ENCODE results near the gene EXOC6.

The EXOC6 gene

DNA sequence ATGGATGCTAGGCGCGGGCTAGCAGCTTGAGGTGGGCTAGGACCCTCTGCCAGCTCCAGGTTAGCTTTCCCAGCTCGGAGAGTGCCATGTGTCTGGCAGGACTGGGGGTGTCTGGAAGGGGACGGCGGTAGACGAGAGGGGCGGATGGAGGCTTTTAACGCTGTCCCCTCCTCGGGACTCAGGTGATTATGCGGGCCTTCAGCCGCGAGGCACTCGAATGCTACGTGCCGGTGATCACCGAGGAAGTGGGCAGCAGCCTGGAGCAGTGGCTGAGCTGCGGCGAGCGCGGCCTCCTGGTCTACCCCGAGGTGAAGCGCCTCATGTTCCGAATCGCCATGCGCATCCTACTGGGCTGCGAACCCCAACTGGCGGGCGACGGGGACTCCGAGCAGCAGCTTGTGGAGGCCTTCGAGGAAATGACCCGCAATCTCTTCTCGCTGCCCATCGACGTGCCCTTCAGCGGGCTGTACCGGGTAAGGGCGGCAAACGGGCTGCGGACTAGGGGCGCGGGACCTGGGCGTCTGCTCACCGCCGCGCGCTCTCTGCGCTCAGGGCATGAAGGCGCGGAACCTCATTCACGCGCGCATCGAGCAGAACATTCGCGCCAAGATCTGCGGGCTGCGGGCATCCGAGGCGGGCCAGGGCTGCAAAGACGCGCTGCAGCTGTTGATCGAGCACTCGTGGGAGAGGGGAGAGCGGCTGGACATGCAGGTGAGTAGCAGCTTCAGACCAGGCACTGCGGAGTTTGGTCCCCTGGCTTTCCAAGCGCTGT lies 226.5 kb downstream of the EXOC6 start:
- in situ Hi-C loops (cut with MboI; ENCODE audit: low sequenced_read_pairs): loop anchor here (25.0 kb wide), 1 partner anchor 213 kb away; no protein-coding TSS in a partner anchor

DNA sequence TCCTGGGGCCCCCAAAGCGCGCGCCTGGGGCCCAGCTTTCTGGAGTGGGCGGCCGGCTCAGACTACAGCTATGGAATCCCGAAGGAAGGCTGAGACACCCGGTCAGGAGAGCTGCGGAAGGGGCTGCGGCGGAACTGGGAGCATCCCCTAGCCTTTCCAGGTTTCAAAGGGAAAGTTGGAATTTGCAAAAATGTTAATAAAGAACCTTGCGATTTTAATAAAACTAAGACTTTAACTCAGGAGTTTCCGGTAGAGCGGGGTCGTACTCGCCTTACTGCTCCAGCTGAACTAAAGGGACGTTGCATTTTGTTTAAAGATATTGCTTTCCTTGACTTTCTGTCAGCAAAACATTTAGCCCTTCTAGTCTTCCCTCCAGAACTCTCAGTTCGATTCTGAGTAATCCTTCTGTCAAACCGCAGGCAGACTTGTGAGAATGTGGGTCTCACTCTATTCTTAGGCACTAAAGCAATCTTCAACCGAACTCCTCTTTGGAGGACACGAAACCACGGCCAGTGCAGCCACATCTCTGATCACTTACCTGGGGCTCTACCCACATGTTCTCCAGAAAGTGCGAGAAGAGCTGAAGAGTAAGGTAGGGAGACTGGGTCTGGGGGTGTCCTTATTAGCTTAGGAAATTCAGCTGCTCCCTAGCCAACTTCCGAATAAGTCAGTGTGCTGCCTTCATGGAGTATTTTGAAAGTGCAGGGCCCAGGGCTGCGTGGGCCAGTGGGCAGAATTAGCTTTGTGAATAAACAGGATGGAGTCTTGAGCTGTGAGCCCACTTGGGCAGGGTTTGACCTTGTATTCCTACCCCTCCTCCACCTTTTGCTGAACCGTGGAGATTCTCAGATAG lies 227.3 kb downstream of the EXOC6 start:
- in situ Hi-C loops (cut with MboI; ENCODE audit: low sequenced_read_pairs): loop anchor here (25.0 kb wide), 1 partner anchor 212 kb away; no protein-coding TSS in a partner anchor

DNA sequence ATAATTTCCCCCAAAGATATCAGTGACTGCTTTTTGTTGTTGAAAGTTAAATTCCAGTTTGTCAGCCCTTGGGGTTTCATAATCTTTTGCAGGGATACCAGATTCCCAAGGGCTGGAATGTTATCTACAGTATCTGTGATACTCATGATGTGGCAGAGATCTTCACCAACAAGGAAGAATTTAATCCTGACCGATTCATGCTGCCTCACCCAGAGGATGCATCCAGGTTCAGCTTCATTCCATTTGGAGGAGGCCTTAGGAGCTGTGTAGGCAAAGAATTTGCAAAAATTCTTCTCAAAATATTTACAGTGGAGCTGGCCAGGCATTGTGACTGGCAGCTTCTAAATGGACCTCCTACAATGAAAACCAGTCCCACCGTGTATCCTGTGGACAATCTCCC lies 228.6 kb downstream of the EXOC6 start:
- in situ Hi-C loops (cut with MboI; ENCODE audit: low sequenced_read_pairs): loop anchor here (25.0 kb wide), 1 partner anchor 210 kb away; no protein-coding TSS in a partner anchor

DNA sequence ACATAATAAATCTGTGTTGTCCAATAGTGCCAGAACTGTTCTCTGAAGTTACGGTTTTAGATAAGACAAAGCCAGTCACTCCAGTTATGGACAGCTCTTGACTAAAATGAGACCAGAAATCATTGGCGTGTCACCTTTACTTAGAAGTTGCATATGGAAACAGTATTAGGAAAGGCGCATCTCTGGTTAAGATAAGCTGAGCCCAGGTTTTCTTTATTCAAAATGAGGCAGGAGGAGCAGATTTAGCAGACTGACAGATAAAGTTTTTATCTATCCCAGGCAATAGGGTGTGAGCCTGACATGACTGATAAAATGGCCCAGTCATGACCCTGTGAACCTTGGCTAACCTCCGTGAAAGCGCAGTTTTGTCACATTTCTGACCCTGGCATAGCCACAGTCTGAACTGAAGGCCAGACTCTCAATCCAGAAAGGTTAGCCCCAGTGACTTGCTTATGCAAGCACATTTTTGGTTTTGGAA lies 229.6 kb downstream of the EXOC6 start:
- in situ Hi-C loops (cut with MboI; ENCODE audit: low sequenced_read_pairs): loop anchor here (25.0 kb wide), 1 partner anchor 209 kb away; no protein-coding TSS in a partner anchor

DNA sequence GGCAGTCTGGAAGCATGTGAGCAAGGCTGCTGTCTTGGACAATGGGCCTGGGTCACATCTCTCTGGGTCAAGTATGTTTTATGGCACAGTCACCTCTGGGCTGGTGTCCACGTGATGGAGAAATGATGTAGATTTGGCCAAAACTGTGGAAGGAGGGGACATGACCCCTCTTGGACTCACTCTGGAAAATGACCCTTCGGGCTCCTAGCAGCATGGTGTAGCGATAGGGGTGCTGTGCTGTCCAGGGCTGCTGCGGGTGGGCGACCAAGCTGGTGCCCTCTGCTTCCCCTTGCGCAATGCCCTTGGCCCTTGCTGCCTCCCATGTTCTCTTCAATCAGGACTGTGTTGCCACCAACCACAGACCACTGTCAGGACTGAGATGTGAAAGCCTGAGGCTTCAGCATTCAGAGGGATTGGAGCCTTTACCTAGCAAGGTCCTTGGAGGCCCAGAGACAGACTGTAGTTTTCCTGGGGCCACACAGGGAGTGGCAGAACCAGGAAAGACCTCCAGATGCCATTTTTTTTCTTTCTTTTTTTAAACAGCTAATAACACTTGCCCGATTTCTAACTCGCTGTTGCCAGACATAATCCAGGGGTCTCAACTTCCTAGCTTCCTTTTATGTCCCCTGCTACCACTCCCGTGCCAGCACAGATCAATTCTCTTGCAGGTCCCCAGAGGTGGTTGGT lies 231.5 kb downstream of the EXOC6 start:
- in situ Hi-C loops (cut with MboI; ENCODE audit: low sequenced_read_pairs): loop anchor here (25.0 kb wide), 1 partner anchor 207 kb away; no protein-coding TSS in a partner anchor

DNA sequence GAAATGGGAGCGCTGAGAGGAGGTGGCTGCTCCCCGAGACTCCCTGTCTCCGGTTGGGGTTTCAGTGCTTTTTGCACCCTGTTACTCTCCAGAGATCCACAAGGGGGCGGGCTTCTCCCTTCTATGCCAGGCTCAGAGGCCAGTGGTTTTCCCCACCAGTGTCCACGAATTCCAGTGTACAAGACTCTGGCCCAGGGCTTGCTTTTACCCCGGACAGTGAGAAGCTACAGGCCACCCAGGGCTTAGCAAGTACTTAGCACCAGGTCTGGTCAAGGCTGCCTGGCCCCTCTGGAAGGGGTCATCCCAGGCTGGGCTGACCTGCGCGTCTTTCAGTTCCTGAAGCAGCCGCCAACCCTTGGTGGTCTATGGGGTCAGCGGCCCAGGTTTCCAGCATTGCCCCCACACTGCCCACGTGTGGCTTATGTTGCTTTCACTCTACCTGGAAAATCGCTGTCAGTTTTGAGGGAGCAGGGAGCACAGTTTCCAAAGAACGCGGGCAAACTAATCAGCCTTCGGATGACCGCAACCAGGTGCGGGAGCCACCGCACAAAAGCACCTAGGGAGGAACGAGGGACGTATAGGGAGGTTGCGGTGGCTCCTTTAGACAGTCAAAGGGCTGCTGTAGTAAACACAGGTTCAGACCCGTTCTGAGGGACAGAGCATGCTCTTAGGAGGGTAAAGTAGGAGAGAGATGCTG lies 232.2 kb downstream of the EXOC6 start:
- in situ Hi-C loops (cut with MboI; ENCODE audit: low sequenced_read_pairs): loop anchor here (25.0 kb wide), 1 partner anchor 207 kb away; no protein-coding TSS in a partner anchor

DNA sequence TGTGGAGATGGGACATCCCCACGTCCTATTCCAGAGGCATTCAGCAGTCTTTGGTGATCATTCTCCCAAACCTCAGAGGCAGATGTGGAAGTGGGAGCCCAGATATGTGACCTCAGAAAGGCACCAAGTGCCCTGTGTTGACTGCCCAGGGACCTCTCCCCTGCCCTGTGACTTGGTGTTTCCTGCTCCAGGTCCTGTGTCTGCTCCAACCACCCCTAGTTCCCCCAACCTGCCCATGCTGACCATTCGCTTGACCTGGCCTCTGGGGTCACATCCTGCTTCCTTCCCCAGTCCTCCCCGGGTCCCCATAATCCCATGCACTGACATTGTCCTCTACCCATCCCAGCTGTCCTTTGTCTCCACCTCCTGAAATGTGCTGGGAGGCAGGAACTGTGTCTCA lies 233.0 kb downstream of the EXOC6 start:
- in situ Hi-C loops (cut with MboI; ENCODE audit: low sequenced_read_pairs): loop anchor here (25.0 kb wide), 1 partner anchor 206 kb away; no protein-coding TSS in a partner anchor

DNA sequence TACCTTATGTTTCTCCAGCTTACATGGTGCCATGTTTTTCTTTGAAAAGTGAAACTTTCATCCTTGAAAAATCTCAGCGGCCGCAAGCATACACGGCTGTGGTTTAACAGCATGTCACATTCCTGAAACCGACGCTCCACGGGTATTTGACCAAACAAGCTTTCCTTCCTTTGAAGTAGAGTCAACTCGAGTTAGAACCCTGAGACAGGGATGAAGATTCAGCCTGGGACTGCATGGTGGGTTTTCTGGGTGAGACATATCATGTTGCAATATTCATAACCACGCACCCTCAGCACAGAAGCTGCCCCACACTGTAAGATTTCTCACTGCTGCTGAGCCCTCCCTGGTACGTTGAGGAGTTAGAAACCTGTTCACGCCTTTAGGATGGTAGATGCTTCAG lies 233.5 kb downstream of the EXOC6 start:
- in situ Hi-C loops (cut with MboI; ENCODE audit: low sequenced_read_pairs): loop anchor here (25.0 kb wide), 1 partner anchor 205 kb away; no protein-coding TSS in a partner anchor

DNA sequence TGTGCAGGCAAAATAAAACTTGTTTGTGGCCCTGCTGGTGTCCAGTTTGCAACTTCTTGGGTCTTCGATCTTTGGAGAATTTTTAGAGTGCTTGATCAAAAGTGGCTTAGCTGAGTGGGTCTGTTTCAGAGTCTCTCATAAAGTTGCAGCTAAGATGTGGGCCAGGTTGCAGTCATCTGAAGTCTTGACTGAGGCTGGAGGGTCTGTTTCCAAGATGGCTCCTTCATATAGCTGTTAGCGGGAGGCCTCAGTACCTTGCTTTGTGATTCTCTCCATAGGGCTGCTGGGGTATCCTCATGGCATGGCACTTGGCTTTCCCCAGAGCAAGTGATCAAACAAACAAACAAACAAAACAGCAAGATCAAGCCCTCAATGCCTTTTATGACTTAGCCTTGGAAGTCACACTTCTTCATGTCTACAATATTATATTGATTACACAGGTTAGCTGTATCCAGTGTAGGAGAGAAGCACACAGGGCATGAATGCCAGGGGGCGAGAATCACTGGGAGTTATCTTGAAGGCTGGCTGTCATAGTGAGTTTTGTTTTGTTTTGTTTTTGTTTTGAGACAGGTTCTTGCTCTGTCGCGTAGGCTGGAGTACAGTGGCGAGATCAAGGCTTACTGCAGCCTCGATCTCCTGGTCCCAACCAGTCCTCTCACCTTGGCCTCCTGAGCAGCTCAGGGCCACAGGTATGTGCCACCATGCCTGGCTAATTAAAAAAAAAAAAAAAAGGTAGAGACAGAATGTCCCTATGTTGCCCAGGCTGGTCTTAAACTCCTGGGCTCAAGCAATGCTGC lies 235.6 kb downstream of the EXOC6 start:
- in situ Hi-C loops (cut with MboI; ENCODE audit: low sequenced_read_pairs): loop anchor here (25.0 kb wide), 1 partner anchor 203 kb away; no protein-coding TSS in a partner anchor

DNA sequence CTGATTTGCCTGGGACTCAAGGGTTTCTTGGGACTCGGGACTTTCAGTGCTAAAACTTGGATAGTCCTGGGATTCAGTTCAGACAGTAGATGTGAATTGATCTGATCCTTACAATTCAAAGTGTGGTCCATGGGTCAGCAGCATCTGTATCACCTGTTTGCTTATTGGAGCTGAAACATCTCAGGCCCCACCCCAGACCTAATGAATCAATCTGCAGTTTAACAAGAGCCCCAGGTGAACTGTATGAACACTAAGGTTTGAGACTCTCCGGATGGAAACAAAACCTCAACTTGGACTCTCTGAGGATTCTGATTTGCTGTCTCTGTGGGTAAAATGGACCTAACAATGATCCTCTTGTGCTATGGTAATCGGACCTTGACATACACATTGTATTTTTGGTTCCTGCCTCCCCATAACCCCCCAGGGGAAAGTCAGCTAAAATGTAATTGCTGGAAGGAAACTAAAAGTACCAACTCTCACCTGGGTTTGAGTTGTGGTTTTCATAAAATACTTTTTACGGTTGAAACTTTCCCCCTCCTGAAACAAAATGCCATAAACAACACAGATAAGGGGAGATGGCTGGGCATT lies 237.0 kb downstream of the EXOC6 start:
- in situ Hi-C loops (cut with MboI; ENCODE audit: low sequenced_read_pairs): loop anchor here (25.0 kb wide), 1 partner anchor 202 kb away; no protein-coding TSS in a partner anchor

DNA sequence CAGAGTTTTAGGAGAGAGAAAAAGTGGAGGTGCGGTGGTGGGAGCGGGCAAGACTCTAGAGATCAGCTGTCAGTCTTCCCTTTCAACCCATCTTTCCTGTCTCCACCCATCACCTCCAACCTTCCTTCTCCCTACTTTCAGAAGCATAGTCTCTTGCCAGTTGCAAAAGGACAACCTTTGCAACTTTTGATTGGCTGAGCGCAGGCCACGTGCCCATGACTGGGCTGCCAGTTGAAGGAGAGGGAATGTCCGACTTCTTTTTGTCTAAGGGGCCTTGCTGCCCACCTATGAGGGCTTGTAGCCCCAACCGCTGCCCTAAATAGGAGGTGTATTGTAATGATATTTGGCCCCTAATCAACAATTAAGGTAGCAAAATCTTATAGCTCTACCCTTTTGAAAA lies 238.0 kb downstream of the EXOC6 start:
- in situ Hi-C loops (cut with MboI; ENCODE audit: low sequenced_read_pairs): loop anchor here (25.0 kb wide), 1 partner anchor 201 kb away; no protein-coding TSS in a partner anchor

DNA sequence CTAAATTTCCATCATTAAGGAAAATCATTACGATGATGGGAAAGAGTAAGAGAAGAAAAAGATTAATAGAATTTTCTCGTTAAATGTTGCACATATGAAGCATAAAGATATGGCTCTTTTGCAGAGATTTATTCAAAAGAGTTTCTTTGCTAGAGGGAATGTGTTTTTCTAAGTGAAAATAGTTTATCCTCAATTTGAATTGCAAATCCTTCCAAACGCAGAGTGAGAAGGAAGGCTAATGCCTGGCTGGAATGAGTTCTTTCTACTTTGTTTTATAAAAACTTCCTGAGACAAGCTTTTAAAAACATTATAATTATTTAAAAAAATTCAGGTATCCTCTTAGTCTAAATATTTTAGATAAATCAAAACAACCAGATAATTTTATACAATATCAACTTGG lies 239.5 kb downstream of the EXOC6 start:
- in situ Hi-C loops (cut with MboI; ENCODE audit: low sequenced_read_pairs): loop anchor here (25.0 kb wide), 1 partner anchor 199 kb away; no protein-coding TSS in a partner anchor

DNA sequence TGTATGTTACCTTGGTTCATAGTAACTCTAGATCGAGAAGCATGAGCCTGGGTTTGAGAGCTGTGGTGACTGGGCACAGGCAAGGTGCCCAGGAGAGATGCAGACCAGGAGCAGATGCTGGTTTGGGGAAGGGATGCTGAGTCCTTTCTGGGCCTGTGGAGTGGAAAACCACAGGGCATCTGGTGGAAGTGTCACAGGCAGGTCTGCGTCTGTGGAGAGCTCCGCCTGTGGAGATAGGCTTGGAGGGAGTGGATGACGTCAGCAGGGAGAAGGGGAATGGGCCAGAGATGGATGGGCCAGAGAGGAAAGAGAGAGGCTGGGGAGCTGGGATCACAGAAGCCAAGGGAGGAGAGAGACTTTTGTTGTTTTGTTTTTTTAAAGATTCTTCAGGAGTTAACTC lies 240.1 kb downstream of the EXOC6 start:
- in situ Hi-C loops (cut with MboI; ENCODE audit: low sequenced_read_pairs): loop anchor here (25.0 kb wide), 1 partner anchor 199 kb away; no protein-coding TSS in a partner anchor

DNA sequence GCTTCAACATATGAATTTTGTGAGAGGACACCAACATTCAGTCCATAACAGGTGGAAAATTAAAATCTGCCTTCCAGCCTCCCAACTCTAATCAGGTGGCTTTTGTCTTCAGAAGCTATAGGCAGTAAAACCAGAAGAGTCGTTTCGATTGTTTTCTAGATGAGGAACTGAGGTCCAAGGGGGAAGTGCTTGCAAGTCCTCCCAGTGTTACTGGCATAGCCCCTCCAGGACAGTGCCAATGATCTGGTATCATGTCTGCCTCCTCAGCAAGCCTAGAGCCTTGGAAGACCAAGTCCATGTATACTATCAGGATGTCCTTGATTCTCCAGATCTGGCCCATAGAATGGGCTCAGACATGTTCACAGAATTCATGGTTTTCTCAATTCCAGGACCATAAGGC lies 242.3 kb downstream of the EXOC6 start:
- in situ Hi-C loops (cut with MboI; ENCODE audit: low sequenced_read_pairs): loop anchor here (25.0 kb wide), 1 partner anchor 197 kb away; no protein-coding TSS in a partner anchor

DNA sequence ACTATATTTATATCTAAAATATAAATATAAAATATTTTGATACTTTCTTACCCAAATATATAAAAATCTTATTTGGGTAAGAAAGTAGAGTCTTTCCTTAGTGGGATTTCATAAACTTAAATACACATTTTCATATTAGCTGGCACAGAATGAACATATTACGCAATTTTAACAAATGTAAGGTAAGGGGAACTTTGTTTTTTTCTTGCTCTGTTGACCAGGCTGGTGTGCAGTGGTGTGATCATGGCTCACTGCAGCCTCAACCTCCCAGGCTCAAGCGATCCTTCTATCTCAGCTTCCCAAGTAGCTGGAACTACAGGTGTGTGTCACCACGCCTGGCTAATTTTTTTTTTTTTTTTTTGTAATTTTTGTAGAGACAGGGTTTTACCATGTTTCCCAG lies 243.6 kb downstream of the EXOC6 start:
- in situ Hi-C loops (cut with MboI; ENCODE audit: low sequenced_read_pairs): loop anchor here (25.0 kb wide), 1 partner anchor 195 kb away; no protein-coding TSS in a partner anchor

DNA sequence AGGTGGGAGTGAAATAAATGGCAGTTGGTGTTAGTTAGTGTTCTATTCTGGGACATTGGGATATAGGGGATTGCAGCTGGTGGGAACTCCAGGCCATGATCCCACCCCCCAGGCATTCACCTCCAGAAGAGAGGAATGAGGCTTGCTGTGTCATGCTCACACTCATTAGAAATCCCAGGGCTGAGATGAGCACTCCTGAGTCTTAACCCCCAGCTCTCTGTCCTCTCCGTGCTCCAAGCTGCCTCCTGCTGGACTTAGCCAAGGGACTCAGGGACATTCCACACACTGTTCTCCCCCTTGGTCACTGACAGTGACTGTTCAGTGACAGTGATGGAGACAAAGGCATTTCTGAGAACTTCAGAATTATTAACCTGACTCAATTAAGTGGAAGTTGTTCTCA lies 246.9 kb downstream of the EXOC6 start:
- in situ Hi-C loops (cut with MboI; ENCODE audit: low sequenced_read_pairs): loop anchor here (25.0 kb wide), 1 partner anchor 192 kb away; no protein-coding TSS in a partner anchor

DNA sequence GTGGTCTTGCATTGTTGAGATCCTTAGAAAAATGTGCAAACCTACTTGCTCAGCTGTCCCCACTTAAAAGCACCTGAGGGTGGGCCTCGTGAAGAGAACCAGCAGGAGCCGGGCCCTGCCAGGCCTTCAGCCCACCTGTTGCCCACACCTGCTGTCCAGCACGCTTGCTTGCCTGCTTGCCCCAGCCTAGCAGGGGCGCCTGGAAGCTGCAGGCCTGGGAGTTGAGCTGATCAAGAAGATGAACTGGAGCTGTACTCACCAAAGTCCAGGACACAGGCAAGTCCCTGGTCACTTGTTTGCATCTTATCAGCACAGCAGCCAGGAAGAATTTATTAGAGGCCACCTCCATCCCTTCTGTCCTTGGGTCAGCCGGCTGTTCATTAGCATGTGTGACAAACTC lies 248.6 kb downstream of the EXOC6 start:
- in situ Hi-C loops (cut with MboI; ENCODE audit: low sequenced_read_pairs): loop anchor here (25.0 kb wide), 1 partner anchor 190 kb away; no protein-coding TSS in a partner anchor

DNA sequence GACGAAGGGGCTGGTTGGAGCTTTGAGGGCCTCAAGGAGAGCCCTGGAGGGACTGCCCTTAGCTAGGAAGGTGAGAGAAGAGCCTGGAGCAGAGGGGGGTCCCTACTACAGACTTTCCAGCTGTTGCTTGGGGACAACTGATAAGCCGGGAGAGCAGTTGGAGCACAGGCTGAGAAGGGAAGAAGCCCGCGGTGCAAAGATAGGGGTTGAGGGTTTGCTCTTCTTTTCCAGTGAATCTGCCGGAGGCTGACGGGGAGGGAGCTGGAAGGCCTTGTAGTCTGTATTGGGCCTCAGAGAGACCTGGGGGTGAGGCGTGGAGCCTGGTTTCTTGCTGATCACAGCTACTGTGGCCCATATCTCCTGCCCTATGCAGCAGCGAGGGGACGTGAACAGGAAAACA lies 249.1 kb downstream of the EXOC6 start:
- in situ Hi-C loops (cut with MboI; ENCODE audit: low sequenced_read_pairs): loop anchor here (25.0 kb wide), 1 partner anchor 190 kb away; no protein-coding TSS in a partner anchor
